HG03060 (cell line): ENCODE results near the gene ZDHHC7.

Source experiments
- ATAC-seq: cut with Tn5 transposase; IDR thresholded peaks from one replicate; pipeline ENCODE4 v1.9.1; 2021; ENCODE audit warnings: low read depth, moderate number of reproducible peaks; ENCODE audit not compliant: unreplicated experiment

ZDHHC7 gene

GRCh38 chr16:84970447-84971127, 40.7 kb downstream of the ZDHHC7 start:
- no peak for ATAC-seq

- ATAC-seq = no peak
Observed at GRCh38 chr16:84967828-84968227, 43.5 kb downstream of the ZDHHC7 start.

- no peak for ATAC-seq
Observed at GRCh38 chr16:84965428-84966415, 45.6 kb downstream of the ZDHHC7 start.

- no peak for ATAC-seq
Observed at GRCh38 chr16:84964386-84965128, 46.8 kb downstream of the ZDHHC7 start.

GRCh38 chr16:84963066-84963465, 48.3 kb downstream of the ZDHHC7 start:
- no peak for ATAC-seq

GRCh38 chr16:84960942-84961341, 50.4 kb downstream of the ZDHHC7 start:
- ATAC-seq = no peak

GRCh38 chr16:84959784-84960417, 51.4 kb downstream of the ZDHHC7 start:
- ATAC-seq = no peak

- ATAC-seq = no peak
Observed at GRCh38 chr16:84959045-84959576, 52.2 kb downstream of the ZDHHC7 start.

- no peak for ATAC-seq
Observed at GRCh38 chr16:84957792-84958191, 53.5 kb downstream of the ZDHHC7 start.

GRCh38 chr16:84957192-84957591, 54.1 kb downstream of the ZDHHC7 start:
- no peak for ATAC-seq

- ATAC-seq = no peak
Observed at GRCh38 chr16:84955427-84955826, 55.9 kb downstream of the ZDHHC7 start.

GRCh38 chr16:84953190-84953746, 58.1 kb downstream of the ZDHHC7 start:
- ATAC-seq = no peak

GRCh38 chr16:84952335-84953189, 58.8 kb downstream of the ZDHHC7 start:
- ATAC-seq = no peak

- ATAC-seq = no peak
Observed at GRCh38 chr16:84950906-84951305, 60.4 kb downstream of the ZDHHC7 start.

GRCh38 chr16:84949772-84950436, 61.4 kb downstream of the ZDHHC7 start:
- ATAC-seq = no peak

- no peak for ATAC-seq
Observed at GRCh38 chr16:84948851-84949610, 62.3 kb downstream of the ZDHHC7 start.

- ATAC-seq = no peak
Observed at GRCh38 chr16:84947996-84948850, 63.1 kb downstream of the ZDHHC7 start.
